Stimulated activated CD4-positive, alpha-beta T cell treated with anti-CD3 and anti-CD28 coated beads, Interleukin-12 subunit alpha, Interleukin-12 subunit beta, amount 100 ng/mL, for 4 hours (primary cell): Measurements from ENCODE around the gene AHCYL2.
A peak's percentile ranks its signal among the peaks of the same experiment; 100 is the strongest.
"Not testable (repeated sequence)": the region's sequence is repeated elsewhere in the genome, so short reads cannot be mapped to it uniquely, and the experiment has no call there.

Experiments
- DNase-seq: peaks from one replicate; pipeline ENCODE4 v3.0.0-alpha.2; 2020

AHCYL2 gene

GRCh38 chr7:129245533-129245932 is 20.7 kb downstream of the AHCYL2 start:
- DNase-seq, result no peak

GRCh38 chr7:129247087-129247486 is 22.3 kb downstream of the AHCYL2 start:
- no peak for DNase-seq

GRCh38 chr7:129252128-129252527 is 27.3 kb downstream of the AHCYL2 start:
- no peak for DNase-seq

GRCh38 chr7:129252603-129253002 is 27.8 kb downstream of the AHCYL2 start:
- DNase-seq, result not testable (repeated sequence)

- DNase-seq, result no peak
Observed at GRCh38 chr7:129255800-129256199, 31.0 kb downstream of the AHCYL2 start.

- DNase-seq, result no peak
Observed at GRCh38 chr7:129256221-129256620, 31.4 kb downstream of the AHCYL2 start.

GRCh38 chr7:129257168-129257567 is 32.3 kb downstream of the AHCYL2 start:
- DNase-seq, result no peak

- no peak for DNase-seq
Observed at GRCh38 chr7:129258649-129259389, 34.0 kb downstream of the AHCYL2 start.

- DNase-seq, result no peak
Observed at GRCh38 chr7:129262324-129262723, 37.5 kb downstream of the AHCYL2 start.

GRCh38 chr7:129263168-129263567 is 38.3 kb downstream of the AHCYL2 start:
- no peak for DNase-seq

- DNase-seq, result no peak
Observed at GRCh38 chr7:129264534-129264933, 39.7 kb downstream of the AHCYL2 start.

- DNase-seq, result no peak
Observed at GRCh38 chr7:129265328-129265727, 40.5 kb downstream of the AHCYL2 start.

- no peak for DNase-seq
Observed at GRCh38 chr7:129266181-129266580, 41.4 kb downstream of the AHCYL2 start.

GRCh38 chr7:129270077-129270476 is 45.2 kb downstream of the AHCYL2 start:
- no peak for DNase-seq

GRCh38 chr7:129271500-129272355 is 46.9 kb downstream of the AHCYL2 start:
- DNase-seq, result peak; percentile 36

GRCh38 chr7:129273936-129274335 is 49.1 kb downstream of the AHCYL2 start:
- DNase-seq, result no peak

- no peak for DNase-seq
Observed at GRCh38 chr7:129277629-129278028, 52.8 kb downstream of the AHCYL2 start.

- no peak for DNase-seq
Observed at GRCh38 chr7:129278688-129279087, 53.9 kb downstream of the AHCYL2 start.

GRCh38 chr7:129279757-129280156 is 54.9 kb downstream of the AHCYL2 start:
- no peak for DNase-seq

- no peak for DNase-seq
Observed at GRCh38 chr7:129281163-129281562, 56.3 kb downstream of the AHCYL2 start.

GRCh38 chr7:129282865-129283264 is 58.0 kb downstream of the AHCYL2 start:
- DNase-seq, result no peak

- no peak for DNase-seq
Observed at GRCh38 chr7:129283936-129284335, 59.1 kb downstream of the AHCYL2 start.

- no peak for DNase-seq
Observed at GRCh38 chr7:129285111-129285510, 60.3 kb downstream of the AHCYL2 start.

- DNase-seq, result no peak
Observed at GRCh38 chr7:129292861-129293260, 68.0 kb downstream of the AHCYL2 start.
